Activated T-helper 1 cell treated with Interleukin-2 at 50 U/mL for 16 hours (primary cell): ENCODE measurements around the gene MGST2.
"Not testable (repeated sequence)": the region's sequence is repeated elsewhere in the genome, so short reads cannot be mapped to it uniquely, and the experiment has no call there.

Source experiments
- DNase-seq: peaks from one replicate; pipeline ENCODE4 v3.0.0-alpha.2; 2020; ENCODE audit warnings: low read depth

The MGST2 gene

DNA sequence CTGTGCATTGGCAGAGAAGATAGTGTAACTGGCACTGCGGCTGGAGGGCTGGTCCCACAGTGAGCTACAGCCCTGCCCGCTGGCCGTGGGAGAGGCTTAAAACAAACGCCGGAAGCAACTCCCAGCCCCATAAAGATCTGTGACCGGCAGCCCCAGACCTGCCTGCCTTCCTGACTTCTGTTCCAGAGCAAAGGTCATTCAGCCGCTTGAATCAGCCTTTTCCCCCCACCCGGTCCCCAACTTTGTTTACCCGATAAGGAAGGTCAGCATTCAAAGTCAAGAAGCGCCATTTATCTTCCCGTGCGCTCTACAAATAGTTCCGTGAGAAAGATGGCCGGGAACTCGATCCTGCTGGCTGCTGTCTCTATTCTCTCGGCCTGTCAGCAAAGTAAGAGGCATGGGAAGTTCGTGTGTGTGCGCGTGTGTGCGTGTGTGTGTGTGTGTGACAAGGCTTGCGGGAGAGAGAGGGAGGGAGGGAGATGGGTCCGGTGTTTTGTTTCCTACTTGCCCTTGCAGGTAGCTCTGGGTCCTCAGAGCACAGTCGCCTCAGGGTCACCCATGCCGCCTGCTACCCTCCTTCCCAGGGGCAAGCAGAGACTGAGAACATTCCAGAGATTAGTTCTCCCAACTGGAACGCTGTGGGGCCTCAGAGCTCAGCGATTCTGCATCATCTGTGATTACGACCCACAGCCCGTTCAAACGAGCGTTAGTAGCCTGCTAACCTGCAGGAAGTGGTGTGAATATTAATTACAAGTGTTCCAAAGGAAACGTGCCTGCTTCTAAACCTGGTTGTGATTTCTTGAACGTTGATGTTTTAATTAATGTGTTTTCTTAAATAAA, at the start of gene MGST2:
MGST2 (plus strand) TSS at position 130 of the 840 bp plus-strand sequence; CDS start at position 331, 201 bp downstream.
- DNase-seq = peak; percentile 3

- DNase-seq = no peak
These were observed 47.7 kb upstream of the MGST2 start for GRCh38 chr4:139617702-139618490.

GRCh38 chr4:139619644-139620043, 46.0 kb upstream of the MGST2 start:
- DNase-seq = no peak

- DNase-seq = no peak
These were observed 42.7 kb upstream of the MGST2 start for GRCh38 chr4:139622901-139623381.

DNA sequence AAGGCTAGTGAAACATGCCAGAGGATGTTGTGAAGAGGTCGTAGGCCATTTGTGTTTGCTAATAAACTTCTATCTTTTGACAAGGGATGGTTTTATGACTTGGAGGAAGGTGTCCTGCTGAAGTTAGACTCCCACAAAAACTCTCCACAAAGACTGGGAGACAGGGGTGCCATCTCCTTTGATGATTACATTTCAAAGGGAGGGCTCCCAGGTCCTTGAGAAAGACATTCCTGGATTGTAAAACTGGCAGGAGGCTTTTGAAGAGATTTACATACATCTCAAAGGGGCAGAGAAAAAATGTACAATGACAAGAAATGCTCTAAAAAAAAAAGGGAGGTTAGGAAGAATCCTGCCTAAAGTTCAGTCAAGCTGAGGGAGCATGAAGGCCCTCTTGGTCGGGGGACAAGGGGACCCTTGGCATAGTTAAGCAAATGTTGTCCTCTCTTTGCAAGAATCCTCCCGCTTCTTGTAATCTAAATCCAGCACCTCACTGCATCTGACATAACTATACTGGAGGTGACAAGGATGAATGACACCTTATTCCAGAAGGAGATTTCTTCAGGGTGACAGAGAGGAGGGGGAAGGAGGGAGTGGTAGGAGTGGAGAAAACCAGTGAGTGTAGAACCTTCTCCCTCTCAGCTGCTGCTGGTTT, 41.1 kb upstream of the MGST2 start:
- DNase-seq = no peak

DNA sequence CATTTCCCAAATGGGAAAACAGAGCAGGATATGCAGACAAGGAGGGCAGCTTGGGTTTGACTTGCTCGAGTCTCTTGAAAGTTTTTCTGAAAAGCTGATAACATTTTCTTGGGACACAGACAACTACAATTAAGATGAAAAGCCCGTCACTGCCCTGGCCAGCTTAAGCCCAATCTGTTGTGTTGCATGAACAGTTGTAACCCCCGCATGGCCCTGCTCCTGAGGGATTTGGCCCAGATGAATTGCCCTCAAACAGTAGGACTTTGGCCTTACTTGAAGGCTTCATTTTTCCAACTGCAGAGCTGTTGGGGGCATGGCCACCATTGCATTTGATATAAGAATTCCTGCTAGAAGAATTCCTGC, 40.5 kb upstream of the MGST2 start:
- DNase-seq = no peak

DNA sequence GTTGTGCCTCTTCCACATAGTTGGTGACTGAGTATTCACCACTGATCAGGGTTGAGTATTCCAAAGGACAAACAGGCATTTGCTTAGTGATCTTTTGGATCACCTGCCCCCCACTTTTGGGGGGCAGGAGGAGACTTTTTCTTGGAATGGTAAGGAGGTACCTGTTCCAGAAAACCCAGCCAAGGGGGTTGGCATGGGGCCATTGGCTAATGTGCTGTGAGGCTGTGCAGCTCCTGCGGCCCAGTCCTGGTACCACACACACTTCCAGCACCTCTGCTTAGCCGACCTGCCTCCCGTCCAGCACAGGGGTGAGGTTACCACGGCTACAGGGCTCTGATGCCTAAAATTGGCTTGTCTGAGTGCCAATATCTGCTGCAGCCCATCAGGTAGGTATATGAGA, 40.1 kb upstream of the MGST2 start:
- no peak for DNase-seq

DNA sequence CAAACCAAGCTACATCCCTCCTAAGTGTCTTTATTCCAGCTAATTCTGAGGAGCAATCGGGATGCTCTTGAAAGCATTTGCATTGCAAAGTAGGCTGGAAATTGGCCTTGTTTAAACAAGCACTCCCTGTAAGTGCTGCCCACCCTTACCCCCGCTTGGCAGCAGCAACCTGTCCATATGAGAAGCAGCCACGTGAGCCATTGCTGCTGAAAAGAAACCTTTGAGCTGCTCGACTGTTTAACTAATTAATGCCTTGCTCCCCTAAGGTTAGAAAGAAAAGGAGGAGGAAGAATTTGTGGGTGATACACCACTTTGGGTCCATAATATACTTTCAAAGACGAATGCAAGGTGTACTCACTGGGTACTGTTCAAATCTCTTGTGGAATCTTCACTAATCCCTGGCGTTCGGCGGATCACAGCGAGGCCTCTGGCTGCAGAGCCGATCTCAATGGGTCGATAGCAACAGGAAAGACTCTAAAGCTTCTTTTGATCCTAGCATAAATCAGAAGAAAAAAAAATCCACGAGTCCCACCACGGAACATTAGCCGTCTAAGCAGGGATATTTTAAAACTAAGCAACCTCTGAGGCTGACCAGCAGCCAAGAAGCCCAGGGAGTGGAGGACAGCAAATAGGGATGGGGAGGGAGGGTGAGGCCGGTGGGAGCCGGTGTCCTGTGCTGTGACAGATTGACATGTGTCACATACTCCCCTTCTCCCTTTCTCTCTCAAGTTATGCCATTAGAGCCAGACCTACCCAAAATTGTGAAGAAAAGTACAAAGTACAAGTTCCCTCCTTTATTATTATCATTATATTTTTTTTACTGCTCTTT, 37.2 kb upstream of the MGST2 start:
- DNase-seq = no peak

DNA sequence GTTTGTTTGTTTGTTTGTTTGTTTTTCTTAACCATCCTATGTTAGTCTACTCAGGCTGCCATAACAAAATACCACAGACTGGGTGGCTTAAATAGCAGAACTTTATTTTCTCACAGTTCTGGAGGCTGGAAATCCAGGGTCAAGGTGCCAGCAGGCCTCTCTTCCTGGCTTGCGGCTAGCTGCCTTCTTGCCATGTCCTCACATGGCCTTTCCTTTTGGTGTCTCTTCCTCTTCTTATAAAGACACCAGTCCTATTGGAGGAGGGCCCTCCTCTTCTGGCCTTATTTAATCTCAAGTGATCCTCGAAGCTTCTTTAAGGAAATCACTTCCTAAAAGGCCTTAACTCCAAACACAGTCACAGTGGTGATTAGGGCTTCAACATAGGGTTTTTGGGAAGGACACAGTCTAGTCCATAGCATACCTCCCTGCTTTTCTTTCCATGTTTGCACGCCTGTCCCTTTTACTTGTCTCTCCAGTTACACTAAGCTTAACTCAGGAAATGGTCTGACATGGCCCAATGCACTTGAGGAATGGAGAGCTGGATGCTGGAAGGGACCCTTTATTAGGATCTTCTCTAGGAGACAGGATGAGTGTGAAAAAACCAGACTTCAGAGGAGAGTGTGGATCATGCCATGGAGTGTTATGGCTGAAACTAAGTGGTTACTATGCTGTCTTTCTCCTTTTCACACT, 36.0 kb upstream of the MGST2 start:
- DNase-seq = no peak

GRCh38 chr4:139630126-139630495, 35.5 kb upstream of the MGST2 start:
- no peak for DNase-seq

DNA sequence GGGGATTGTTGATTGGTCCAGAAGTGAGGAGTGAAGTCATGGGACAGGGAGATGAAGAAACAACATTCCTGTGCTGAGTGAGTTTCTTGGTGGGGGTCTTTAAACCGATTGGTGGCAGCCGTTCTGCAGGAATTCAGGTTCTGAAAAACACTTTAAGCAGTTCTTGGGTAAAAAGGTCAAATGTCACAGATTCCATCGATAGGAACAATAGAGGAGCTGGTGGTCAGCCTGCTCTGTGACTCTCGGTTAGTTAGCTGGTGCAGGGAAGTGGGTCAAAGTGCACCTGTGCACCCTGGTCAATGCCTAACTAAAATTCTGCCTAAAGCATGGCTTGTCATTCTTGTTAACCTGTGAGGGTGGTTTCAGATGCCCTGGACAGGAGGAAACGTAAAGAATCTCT, 34.6 kb upstream of the MGST2 start:
- no peak for DNase-seq

GRCh38 chr4:139631791-139632190, 33.8 kb upstream of the MGST2 start:
- no peak for DNase-seq

DNA sequence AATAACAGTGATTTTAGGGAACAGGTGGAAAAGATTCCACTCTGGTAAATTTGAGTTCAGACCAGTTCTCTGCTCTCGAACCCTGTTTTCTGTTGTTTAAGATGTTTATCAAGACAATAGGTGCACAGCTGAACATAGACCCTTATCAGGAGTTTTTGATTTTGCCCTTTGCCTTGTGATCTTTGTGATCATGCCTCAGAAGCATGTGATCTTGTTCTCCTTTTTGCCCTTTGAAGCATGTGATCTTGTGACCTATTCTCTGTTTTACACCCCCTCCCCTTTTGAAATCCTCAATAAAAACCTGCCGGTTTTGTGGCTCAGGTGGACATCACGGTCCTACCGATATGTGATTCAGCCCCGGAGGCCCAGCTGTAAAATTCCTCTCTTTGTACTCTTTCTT, 32.9 kb upstream of the MGST2 start:
- DNase-seq = not testable (repeated sequence)

DNA sequence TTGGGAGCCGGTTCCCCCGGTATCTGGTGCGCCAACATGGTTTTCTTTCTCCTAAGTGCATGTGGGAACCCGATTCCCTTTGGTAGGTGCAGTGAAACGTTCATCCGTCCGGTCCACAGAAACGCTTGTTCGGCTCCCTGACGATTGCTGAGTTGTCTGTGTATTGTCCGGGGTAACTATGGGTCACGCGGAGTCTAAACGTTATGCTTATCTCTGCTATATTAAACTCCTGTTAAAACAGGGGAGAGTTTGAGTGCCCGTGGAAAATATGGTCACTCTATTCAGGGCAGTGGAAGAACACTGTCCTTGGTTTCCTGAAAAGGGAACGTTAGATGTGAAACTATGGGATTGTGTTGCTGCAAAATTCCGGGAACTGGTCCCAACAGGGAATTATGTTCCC, 32.4 kb upstream of the MGST2 start:
- DNase-seq = no peak

GRCh38 chr4:139633661-139634060, 32.0 kb upstream of the MGST2 start:
- DNase-seq = no peak

DNA sequence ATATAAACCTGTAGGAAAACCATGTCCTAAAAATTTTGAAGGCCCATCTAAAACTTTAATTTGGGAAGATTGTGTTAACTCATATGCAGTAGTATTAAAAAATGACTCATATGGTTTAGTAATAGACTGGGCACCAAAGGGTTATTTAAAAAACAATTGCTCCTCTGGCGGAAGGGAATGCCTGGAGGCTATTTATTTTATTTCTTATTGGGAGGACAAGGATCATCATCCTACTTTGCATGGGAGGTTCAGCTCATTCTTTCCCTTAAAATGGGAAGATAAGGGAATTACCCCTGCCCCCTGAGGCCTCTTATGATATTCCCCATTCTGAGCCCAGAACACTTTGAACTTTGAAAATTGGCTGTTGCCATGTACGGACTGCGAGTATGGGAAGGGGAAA, 29.7 kb upstream of the MGST2 start:
- no peak for DNase-seq

GRCh38 chr4:139638306-139638705, 27.3 kb upstream of the MGST2 start:
- not testable (repeated sequence) for DNase-seq

GRCh38 chr4:139639654-139640053, 26.0 kb upstream of the MGST2 start:
- DNase-seq = no peak

- no peak for DNase-seq
These were observed 24.4 kb upstream of the MGST2 start for GRCh38 chr4:139641218-139641617.

DNA sequence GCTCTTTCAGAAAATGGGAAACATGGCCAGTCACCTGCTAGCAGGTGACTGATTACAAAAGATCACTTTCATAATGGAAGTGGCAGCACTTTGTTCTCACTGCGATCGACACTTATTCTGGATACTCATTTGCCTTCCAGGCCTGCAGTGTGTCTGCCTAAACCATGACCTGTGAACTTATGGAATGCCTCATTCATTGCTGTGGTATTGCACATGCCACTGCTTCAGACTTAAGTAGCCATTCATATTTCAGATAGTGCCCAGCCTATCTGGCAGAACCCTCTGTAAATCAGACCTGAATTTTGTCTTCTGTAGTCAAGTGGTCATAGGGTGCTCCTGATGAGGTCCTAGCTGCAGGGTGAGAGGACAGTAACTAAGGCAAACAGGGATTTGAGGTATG, 23.3 kb upstream of the MGST2 start:
- no peak for DNase-seq
